Cardiac muscle cell (in vitro differentiated cells and primary cell): ENCODE measurements around the gene RNF14. TPM values are rescaled to one million over a fixed set of nuclear protein-coding genes. Genes with fewer than 3 reads are reported as not detected.

Source experiments
- DNase-seq, 2 donors: peaks; one replicate each; pipeline versions ENCODE4 v3.0.0 to v3.0.0-alpha.2; 2010 to 2017; ENCODE audit warnings: low read depth in 1 of 2, low spot score in 1 of 2
- H3K27ac ChIP-seq: fragments of 200-600 bp; sonication (generic); 2 replicates; pipeline ENCODE4 v1.5.1; 2016
- H3K27me3 ChIP-seq: fragments of 200-600 bp; sonication (generic); 2 replicates; pipeline ENCODE4 v1.6.0; 2016; ENCODE audit warnings: control low read depth
- H3K36me3 ChIP-seq: fragments of 200-600 bp; sonication (generic); 2 replicates; pipeline ENCODE4 v1.5.1; 2016; ENCODE audit warnings: control low read depth
- H3K4me1 ChIP-seq: fragments of 200-600 bp; sonication (generic); 2 replicates; pipeline ENCODE4 v1.8.1; 2017; ENCODE audit warnings: low read depth, mild to moderate bottlenecking, mixed run types
- H3K4me3 ChIP-seq: fragments of 200-600 bp; sonication (generic); 2 replicates; pipeline ENCODE4 v1.5.1; 2016; ENCODE audit warnings: mild to moderate bottlenecking
- H3K9me3 ChIP-seq: fragments of 200-600 bp; sonication (generic); 2 replicates; pipeline ENCODE4 v1.5.1; 2017; ENCODE audit warnings: low read depth, mild to moderate bottlenecking, control low read depth
- polyA plus RNA-seq: library from polyadenylated mRNA; unstranded; fragments of >200 nt; fragmentation: Nextera tagmentation; extraction: Ambion mirVana; gene quantifications from 2 replicates; pipeline ENCODE4 v1.2.1, GENCODE V29; 2016
- total RNA-seq: library from RNA; depleted of rRNA; stranded (reverse); fragments of >200 nt; gene quantifications from 2 replicates; pipeline ENCODE4 v1.2.3, GENCODE V29; 2016
- TF ChIP-seq, protein P1 (sequence below): IDR thresholded peaks from 2 replicates; pipeline ENCODE4 v1.5.1; 2012; ENCODE audit warnings: low read depth, mild to moderate bottlenecking, low read length

RNF14 gene
- total and polyA plus RNA-seq, 2 experiments from 2014 or later = 35.4 to 69.2 TPM

DNA sequence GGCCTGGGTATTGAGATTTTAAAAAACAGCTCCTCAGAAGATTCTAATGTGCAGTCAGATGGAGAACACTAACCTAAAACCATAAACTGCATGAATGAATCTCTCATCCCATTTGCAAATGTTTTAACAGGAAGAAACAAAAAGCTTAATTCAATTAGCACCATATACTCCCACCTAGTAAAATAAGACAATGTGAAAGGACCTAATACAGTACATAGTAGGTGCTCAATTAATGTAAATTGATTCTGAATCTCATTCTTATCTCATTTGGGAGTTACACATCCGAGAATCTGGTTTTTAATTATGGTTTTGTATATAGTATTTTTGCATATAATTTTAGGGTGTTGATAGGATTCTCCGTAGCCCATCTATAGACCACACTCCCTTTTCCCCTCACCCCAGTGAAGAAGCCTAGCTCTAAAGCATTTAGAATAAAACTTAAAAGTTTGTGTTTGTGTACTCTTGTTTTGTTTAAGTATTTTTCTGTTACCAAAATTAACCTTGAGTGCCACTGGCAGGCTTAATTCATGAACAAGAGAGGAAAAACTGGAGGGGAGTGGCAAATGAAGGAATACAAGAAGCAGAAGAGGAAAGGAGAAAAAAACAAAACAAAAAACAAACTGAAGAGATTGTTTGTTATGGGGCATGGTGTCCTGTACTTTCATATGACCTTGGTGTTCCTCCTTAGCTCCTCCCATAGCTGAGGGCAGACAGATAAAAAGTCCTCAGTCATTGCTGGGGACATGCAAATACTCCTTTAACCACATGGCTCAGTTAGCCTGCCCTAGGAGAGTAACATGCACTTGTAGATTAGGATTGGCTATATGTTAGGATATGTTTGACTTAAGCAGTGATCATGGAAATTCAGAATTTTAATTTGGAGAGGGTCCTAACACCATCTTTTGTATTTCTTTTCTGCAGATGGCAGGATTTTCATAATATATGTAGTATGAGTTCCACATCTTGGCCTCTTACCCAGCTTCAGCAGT lies 1.2 kb downstream of the RNF14 start:
- no peaks in the 10 kb centered on the region for H3K27me3 ChIP-seq
- DNase-seq = peak in 1 of 2 donors; percentile 45
- peaks cover 13% of the 10 kb centered on the region for H3K4me1 ChIP-seq
- peak overlapping the region; percentile 97 for H3K27ac ChIP-seq
- H3K9me3 ChIP-seq = no peaks in the 10 kb centered on the region
- H3K36me3 ChIP-seq = peaks cover 17% of the 10 kb centered on the region
- peak overlapping the region; percentile 73 for H3K4me3 ChIP-seq
- TF ChIP-seq, protein P1, sequence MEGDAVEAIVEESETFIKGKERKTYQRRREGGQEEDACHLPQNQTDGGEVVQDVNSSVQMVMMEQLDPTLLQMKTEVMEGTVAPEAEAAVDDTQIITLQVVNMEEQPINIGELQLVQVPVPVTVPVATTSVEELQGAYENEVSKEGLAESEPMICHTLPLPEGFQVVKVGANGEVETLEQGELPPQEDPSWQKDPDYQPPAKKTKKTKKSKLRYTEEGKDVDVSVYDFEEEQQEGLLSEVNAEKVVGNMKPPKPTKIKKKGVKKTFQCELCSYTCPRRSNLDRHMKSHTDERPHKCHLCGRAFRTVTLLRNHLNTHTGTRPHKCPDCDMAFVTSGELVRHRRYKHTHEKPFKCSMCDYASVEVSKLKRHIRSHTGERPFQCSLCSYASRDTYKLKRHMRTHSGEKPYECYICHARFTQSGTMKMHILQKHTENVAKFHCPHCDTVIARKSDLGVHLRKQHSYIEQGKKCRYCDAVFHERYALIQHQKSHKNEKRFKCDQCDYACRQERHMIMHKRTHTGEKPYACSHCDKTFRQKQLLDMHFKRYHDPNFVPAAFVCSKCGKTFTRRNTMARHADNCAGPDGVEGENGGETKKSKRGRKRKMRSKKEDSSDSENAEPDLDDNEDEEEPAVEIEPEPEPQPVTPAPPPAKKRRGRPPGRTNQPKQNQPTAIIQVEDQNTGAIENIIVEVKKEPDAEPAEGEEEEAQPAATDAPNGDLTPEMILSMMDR = no peak

DNA sequence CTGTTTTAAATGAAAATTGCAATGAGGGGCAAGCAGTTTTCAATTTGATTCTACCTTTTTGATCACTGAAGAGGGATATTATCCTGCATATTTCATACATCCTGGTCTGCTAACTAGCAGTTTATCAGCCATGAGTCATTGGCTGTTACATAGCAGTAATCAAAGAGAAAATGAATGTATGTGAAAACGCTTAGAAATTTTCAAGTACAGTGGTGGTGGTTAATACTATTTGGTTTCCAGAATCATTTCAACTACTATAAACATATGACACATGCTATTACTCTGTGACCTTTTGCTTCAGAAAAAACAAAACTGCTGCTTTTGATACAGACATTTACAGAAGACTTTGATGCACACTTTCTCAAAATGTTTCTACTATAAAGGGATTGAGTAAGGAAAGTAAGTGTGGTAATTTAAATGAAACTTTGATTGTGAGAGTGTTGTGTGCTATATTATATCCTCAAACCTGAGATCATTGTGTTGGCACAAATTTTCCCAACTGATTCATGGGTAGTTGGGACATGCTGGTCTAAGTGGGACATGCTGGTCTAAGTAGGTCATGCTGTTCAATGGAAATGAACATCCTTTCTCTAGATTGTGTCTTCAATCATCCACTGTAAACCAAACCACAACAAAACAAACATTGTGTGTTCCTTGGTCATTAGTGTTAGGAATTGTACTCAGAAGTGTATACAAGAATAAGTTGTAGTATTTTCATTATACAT lies 5.1 kb downstream of the RNF14 start:
- no peaks in the 10 kb centered on the region for H3K27me3 ChIP-seq
- H3K9me3 ChIP-seq = no peaks in the 10 kb centered on the region
- no peak overlapping the region for H3K27ac ChIP-seq
- peak in 1 of 2 donors; percentile 40 for DNase-seq
- H3K4me1 ChIP-seq = peaks cover 13% of the 10 kb centered on the region
- TF ChIP-seq, protein P1 = no peak
- H3K4me3 ChIP-seq = no peak overlapping the region
- peaks cover 39% of the 10 kb centered on the region for H3K36me3 ChIP-seq

DNA sequence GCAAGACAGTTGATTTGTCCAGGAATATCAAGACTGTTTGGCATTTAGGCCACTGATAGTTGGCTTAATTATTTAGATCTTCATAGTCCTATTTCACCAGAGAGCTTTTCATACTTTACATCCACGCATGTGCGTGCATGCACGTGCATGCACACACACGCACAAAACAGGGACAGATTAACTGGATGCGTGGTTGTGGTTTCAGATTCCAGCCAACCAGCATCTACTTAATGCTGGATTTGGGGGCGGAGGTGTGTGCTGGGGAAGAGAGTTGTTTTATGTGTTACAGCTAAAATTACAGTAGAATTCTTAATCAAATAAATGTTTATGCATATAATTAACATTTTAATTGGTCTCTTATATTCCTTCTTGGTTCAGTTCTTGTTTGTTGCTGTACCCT lies 7.3 kb downstream of the RNF14 start:
- H3K27ac ChIP-seq = no peak overlapping the region
- no peaks in the 10 kb centered on the region for H3K9me3 ChIP-seq
- no peak for DNase-seq
- peaks cover 57% of the 10 kb centered on the region for H3K36me3 ChIP-seq
- TF ChIP-seq, protein P1 = no peak
- no peak overlapping the region for H3K4me3 ChIP-seq
- no peaks in the 10 kb centered on the region for H3K27me3 ChIP-seq
- no peaks in the 10 kb centered on the region for H3K4me1 ChIP-seq

DNA sequence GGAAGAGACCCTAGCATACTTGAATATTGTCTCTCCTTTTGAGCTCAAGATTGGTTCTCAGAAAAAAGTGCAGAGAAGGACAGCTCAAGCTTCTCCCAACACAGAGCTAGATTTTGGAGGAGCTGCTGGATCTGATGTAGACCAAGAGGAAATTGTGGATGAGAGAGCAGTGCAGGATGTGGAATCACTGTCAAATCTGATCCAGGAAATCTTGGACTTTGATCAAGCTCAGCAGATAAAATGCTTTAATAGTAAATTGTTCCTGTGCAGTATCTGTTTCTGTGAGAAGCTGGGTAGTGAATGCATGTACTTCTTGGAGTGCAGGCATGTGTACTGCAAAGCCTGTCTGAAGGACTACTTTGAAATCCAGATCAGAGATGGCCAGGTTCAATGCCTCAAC lies 9.5 kb downstream of the RNF14 start:
- TF ChIP-seq, protein P1 = no peak
- peaks cover 78% of the 10 kb centered on the region for H3K36me3 ChIP-seq
- no peaks in the 10 kb centered on the region for H3K9me3 ChIP-seq
- H3K27me3 ChIP-seq = no peaks in the 10 kb centered on the region
- no peak overlapping the region for H3K27ac ChIP-seq
- H3K4me1 ChIP-seq = no peaks in the 10 kb centered on the region
- no peak overlapping the region for H3K4me3 ChIP-seq
- DNase-seq = no peak

DNA sequence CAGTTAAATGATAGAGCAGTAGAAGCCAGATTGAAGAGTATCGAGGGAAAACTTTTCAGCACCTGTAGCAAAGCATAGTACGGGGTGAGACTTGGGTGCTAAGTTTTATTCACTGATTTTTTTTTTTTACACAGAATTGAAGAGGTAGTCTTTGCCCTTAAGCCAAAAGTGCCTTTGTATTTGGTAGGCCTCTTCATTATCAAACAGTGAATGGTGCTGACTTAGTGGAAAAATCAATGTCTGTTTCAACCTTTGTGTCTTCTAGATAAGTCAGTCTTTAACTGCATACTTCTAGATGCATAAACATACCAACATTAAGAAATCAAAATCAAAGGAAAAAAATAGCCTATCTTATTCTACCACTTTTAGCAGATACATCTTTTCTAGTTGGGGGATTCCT lies 13.7 kb downstream of the RNF14 start:
- TF ChIP-seq, protein P1 = no peak
- no peaks in the 10 kb centered on the region for H3K9me3 ChIP-seq
- H3K27me3 ChIP-seq = no peaks in the 10 kb centered on the region
- DNase-seq = no peak
- no peak overlapping the region for H3K4me3 ChIP-seq
- H3K4me1 ChIP-seq = no peaks in the 10 kb centered on the region
- peaks cover 80% of the 10 kb centered on the region for H3K36me3 ChIP-seq
- no peak overlapping the region for H3K27ac ChIP-seq
